Gastroesophageal sphincter (tissue), 4 donors: ENCODE results near the gene ST7. TPM values are rescaled to one million over a fixed set of nuclear protein-coding genes. Genes with fewer than 3 reads are reported as not detected.

Source experiments
- ATAC-seq: fragments of 150-250 bp; one replicate; pipeline ENCODE4 v1.9.1; 2016; ENCODE audit warnings: mild to moderate bottlenecking, moderate library complexity
- H3K27ac ChIP-seq, 4 donors: fragments of 200-600 bp; sonication (generic) in 3 of 4; 1 replicate in 3 of 4; 2 replicates in 1 of 4; pipeline ENCODE4 v1.5.1; 2016 to 2019
- H3K27me3 ChIP-seq: fragments of 200-600 bp; sonication (generic); one replicate; pipeline ENCODE4 v1.5.1; 2019
- H3K36me3 ChIP-seq, 2 donors: fragments of 200-600 bp; sonication (generic); one replicate each; pipeline ENCODE4 v1.5.1; 2019; ENCODE audit warnings: control low read depth in 1 of 2
- H3K4me1 ChIP-seq, 3 donors: fragments of 200-600 bp; sonication (generic); 1 replicate in 2 of 3; 2 replicates in 1 of 3; pipeline ENCODE4 v1.5.1; 2016 to 2019; ENCODE audit warnings: control low read depth in 2 of 3
- H3K4me3 ChIP-seq, 2 donors: fragments of 200-600 bp; sonication (generic); one replicate each; pipeline ENCODE4 v1.5.1; 2019; ENCODE audit warnings: mild to moderate bottlenecking in 1 of 2, moderate library complexity in 1 of 2
- H3K9me3 ChIP-seq, 3 donors: fragments of 200-600 bp; sonication (generic); one replicate each; pipeline ENCODE4 v1.5.1; 2017 to 2019; ENCODE audit warnings: control low read depth in 2 of 3
- CTCF ChIP-seq, 4 experiments: fragments of 200-600 bp in 2 of 4; fragments of 450-650 bp in 2 of 4; sonication (generic) in 1 of 4; IDR thresholded peaks; one replicate each; pipeline ENCODE4 v1.5.1; 2017 to 2019; ENCODE audit warnings: antibody characterized with exemption in 4 of 4, mild to moderate bottlenecking in 2 of 4, moderate library complexity in 2 of 4
- EP300 ChIP-seq: sonication (generic); formaldehyde crosslinking; IDR thresholded peaks from one replicate; pipeline ENCODE4 v1.6.1; 2017; ENCODE audit warnings: antibody characterized with exemption, mild to moderate bottlenecking
- POLR2A ChIP-seq, 2 donors: fragments of 450-650 bp; IDR thresholded peaks; one replicate each; pipeline ENCODE4 v1.6.1; 2017; ENCODE audit warnings: antibody characterized with exemption in 2 of 2, mild to moderate bottlenecking in 2 of 2, moderate library complexity in 1 of 2
- POLR2AphosphoS5 ChIP-seq: sonication (generic); formaldehyde crosslinking; IDR thresholded peaks from one replicate; pipeline ENCODE4 v1.6.1; 2017; ENCODE audit warnings: antibody characterized with exemption
- WGBS, 2 donors: methylation state at CpG; one replicate each; pipeline ENCODE4 v1.1.5; 2018; ENCODE audit warnings: low coverage in 1 of 2; 5-methylcytosine and 5-hydroxymethylcytosine counted together
- total RNA-seq, 4 donors: library from RNA; depleted of rRNA; stranded (reverse); fragments of >200 nt; gene quantifications; one replicate each; pipeline ENCODE4 v1.1.0, GENCODE V29; 2016

The ST7 gene
- total RNA-seq, 4 donors from 2014 or later, result 19.1 to 43.9 (median 24.2) TPM

DNA sequence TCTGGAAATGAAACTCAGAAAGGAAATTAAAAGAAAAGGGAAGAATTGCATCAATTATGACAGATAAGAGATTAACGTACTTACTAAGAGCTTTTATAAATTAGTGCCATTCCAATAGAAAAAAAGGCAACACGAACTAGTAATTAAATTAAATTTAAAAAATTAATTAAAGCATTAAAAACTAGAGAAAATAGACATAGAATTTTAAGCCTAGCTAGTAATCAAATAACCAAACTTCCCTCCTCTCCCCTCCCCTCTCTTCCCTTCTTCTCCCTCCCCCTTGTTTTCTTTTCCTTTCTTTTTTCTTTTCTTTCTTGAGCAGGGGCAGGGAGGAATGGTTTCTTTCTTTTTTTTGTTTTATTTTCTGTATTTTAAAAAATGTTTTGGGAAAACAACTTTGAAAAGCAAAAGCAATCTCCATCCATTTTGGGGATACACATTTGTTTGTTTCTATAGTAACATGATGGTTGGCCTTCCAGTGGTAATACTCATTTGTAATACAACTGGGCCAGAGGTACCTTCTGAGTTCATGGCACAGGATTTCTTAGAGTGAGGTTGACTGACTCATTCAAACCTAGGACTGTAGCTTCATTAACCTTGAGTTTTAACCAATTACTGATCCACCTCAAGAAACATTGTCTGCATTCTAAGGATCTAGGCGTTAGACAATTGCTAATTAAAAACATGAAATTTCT, 132.6 kb downstream of the ST7 start:
- H3K27me3 ChIP-seq, result no peaks in the 10 kb centered on the region
- H3K36me3 ChIP-seq, result no peaks in the 10 kb centered on the region
- WGBS, 2 donors, result 63 to 86% methylated on average over 3 of the region's 3 CpGs
- no peak for ATAC-seq
- H3K4me3 ChIP-seq, result no peak overlapping the region
- H3K4me1 ChIP-seq, result peaks cover 0 to 7% (median 0%) of the 10 kb centered on the region in 3 donors
- no peak for TF ChIP-seq POLR2A (IDR thresholded peaks at IDR 0.05)
- no peak for TF ChIP-seq EP300
- TF ChIP-seq CTCF (IDR thresholded peaks at IDR 0.05), result no peak
- no peak for TF ChIP-seq POLR2AphosphoS5
- H3K9me3 ChIP-seq, result no peaks in the 10 kb centered on the region
- no peak overlapping the region for H3K27ac ChIP-seq

DNA sequence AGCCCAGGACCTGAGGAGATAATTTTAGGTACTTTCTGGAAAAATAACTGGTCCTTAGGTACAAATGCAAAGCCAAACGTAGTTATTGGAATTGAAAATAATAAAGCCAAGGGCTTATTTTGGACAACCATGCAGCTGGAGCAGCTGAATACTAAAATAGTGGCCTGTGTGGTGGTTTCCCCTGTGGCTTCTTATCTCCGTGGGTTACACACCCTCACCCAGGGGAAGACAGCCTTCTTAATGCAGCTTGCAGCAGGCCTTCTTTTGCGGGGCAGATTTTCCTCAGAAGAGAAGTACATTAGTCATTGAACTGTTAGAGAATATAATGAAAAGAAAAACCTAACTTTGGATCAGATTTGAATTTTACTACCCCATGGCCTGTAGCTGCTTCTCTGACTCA, 133.5 kb downstream of the ST7 start:
- no peak for TF ChIP-seq POLR2AphosphoS5
- no peak for TF ChIP-seq CTCF (IDR thresholded peaks at IDR 0.05)
- TF ChIP-seq POLR2A (IDR thresholded peaks at IDR 0.05), result no peak
- no peak for TF ChIP-seq EP300
- no peaks in the 10 kb centered on the region for H3K27me3 ChIP-seq
- no peaks in the 10 kb centered on the region for H3K36me3 ChIP-seq
- 54 to 62% methylated on average over 2 to 3 of the region's 3 CpGs for WGBS, 2 donors
- H3K4me3 ChIP-seq, result no peak overlapping the region
- no peak for ATAC-seq
- H3K4me1 ChIP-seq, result peaks cover 0 to 9% (median 0%) of the 10 kb centered on the region in 3 donors
- H3K27ac ChIP-seq, result no peak overlapping the region
- no peaks in the 10 kb centered on the region for H3K9me3 ChIP-seq

GRCh38 chr7:117087639-117088396, 134.5 kb downstream of the ST7 start:
- no peak for TF ChIP-seq EP300
- Histone ChIP-seq H3K27ac (no peak overlapping the region), H3K9me3 (no peaks in the 10 kb centered on the region), H3K27me3 (no peaks in the 10 kb centered on the region), H3K4me3 (no peak overlapping the region), H3K36me3 (no peaks in the 10 kb centered on the region), H3K4me1 (peaks cover 0 to 9% (median 0%) of the 10 kb centered on the region in 3 donors)
- no peak for ATAC-seq
- 91 to 93% methylated on average over 4 of the region's 4 CpGs for WGBS, 2 donors

DNA sequence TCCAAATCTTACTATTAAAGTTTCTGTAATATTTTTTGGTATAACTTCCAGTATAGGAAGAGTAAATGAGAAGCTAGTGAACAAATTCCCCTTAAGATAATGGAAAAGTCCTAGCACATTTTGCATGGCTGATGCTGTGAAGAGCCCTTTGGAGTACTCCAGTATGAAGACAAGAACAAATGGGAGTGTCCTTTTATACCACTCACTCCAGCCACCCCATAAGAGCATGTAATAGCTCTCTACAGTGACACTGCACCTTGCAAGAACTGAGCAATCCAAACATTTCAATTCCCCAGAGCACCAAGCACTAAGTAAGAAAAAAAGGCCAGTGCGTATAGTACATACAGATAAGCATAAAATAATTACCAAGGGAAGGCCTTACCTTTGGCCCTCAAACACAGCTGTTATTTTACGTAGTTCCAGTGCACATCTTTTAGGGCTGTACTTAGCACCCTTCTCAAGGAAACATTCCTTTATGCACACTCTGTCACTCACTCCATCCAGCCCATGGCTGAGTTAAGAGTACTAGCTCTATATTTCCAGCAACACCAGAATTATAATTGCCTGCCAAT, 135.4 kb downstream of the ST7 start:
- no peak for TF ChIP-seq EP300
- no peak for TF ChIP-seq POLR2A (IDR thresholded peaks at IDR 0.05)
- no peak for TF ChIP-seq CTCF (IDR thresholded peaks at IDR 0.05)
- no peak for TF ChIP-seq POLR2AphosphoS5
- ATAC-seq, result no peak
- peaks cover 0 to 9% (median 0%) of the 10 kb centered on the region in 3 donors for H3K4me1 ChIP-seq
- no peaks in the 10 kb centered on the region for H3K9me3 ChIP-seq
- no peak overlapping the region for H3K27ac ChIP-seq
- H3K36me3 ChIP-seq, result no peaks in the 10 kb centered on the region
- H3K4me3 ChIP-seq, result no peak overlapping the region
- 92 to 97% methylated on average over 2 of the region's 2 CpGs for WGBS, 2 donors
- H3K27me3 ChIP-seq, result no peaks in the 10 kb centered on the region

- peaks cover 0 to 9% (median 0%) of the 10 kb centered on the region in 3 donors for H3K4me1 ChIP-seq
- TF ChIP-seq EP300 (no peak), POLR2AphosphoS5 (no peak), CTCF (IDR thresholded peaks at IDR 0.05) (no peak), POLR2A (IDR thresholded peaks at IDR 0.05) (no peak)
- 68 to 71% methylated on average over 4 to 5 of the region's 5 CpGs for WGBS, 2 donors
- no peak for ATAC-seq
- no peaks in the 10 kb centered on the region for H3K27me3 ChIP-seq
- no peak overlapping the region for H3K4me3 ChIP-seq
- no peaks in the 10 kb centered on the region for H3K36me3 ChIP-seq
- H3K9me3 ChIP-seq, result no peaks in the 10 kb centered on the region
- H3K27ac ChIP-seq, result no peak overlapping the region
Observed at GRCh38 chr7:117090791-117091190, 137.5 kb downstream of the ST7 start.
